Osteoblast (primary cell): ENCODE measurements around the gene CABLES1. TPM values are rescaled to one million over a fixed set of nuclear protein-coding genes. Genes with fewer than 3 reads are reported as not detected.

Source experiments
- DNase-seq: peaks from one replicate; pipeline ENCODE4 v3.0.0; 2011; ENCODE audit warnings: low spot score, mixed read lengths; ENCODE audit not compliant: insufficient read length; ENCODE audit errors: missing footprints
- H2AFZ ChIP-seq: 2 replicates; pipeline ENCODE4 v1.6.0; 2011; ENCODE audit warnings: mild to moderate bottlenecking, low read length
- H3K27ac ChIP-seq: 2 replicates; pipeline ENCODE4 v1.5.1; 2011; ENCODE audit warnings: mild to moderate bottlenecking, low read depth, low read length, moderate library complexity
- H3K27me3 ChIP-seq: 2 replicates; pipeline ENCODE4 v1.6.0; 2012; ENCODE audit warnings: mild to moderate bottlenecking, control low read depth, inconsistent platforms, low read length, moderate library complexity; ENCODE audit not compliant: insufficient read depth
- H3K36me3 ChIP-seq: 2 replicates; pipeline ENCODE4 v1.5.1; 2011; ENCODE audit warnings: mild to moderate bottlenecking, low read length, control low read depth, moderate library complexity; ENCODE audit not compliant: insufficient read depth
- H3K4me1 ChIP-seq: 2 replicates; pipeline ENCODE4 v1.5.1; 2011; ENCODE audit warnings: mild to moderate bottlenecking, low read length, control low read depth, moderate library complexity; ENCODE audit not compliant: insufficient read depth
- H3K4me2 ChIP-seq: 2 replicates; pipeline ENCODE4 v1.6.0; 2011; ENCODE audit warnings: mild to moderate bottlenecking, low read length; ENCODE audit not compliant: insufficient read depth
- H3K4me3 ChIP-seq: fragments of 200-600 bp; sonication (generic); 3 replicates; pipeline ENCODE4 v1.5.1; 2012; ENCODE audit warnings: mild to moderate bottlenecking, low read length, inconsistent platforms; ENCODE audit not compliant: insufficient read depth
- H3K79me2 ChIP-seq: 2 replicates; pipeline ENCODE4 v1.6.0; 2012; ENCODE audit warnings: mild to moderate bottlenecking, low read length, control low read depth, inconsistent platforms; ENCODE audit not compliant: insufficient read depth
- H3K9me3 ChIP-seq: 2 replicates; pipeline ENCODE4 v1.5.1; 2011; ENCODE audit warnings: low read depth, low read length, control low read depth
- H4K20me1 ChIP-seq: 2 replicates; pipeline ENCODE4 v1.6.0; 2012; ENCODE audit warnings: mild to moderate bottlenecking, low read length, control low read depth; ENCODE audit not compliant: insufficient read depth
- CTCF ChIP-seq: IDR thresholded peaks from 2 replicates; pipeline ENCODE4 v1.5.1; 2011; ENCODE audit warnings: mild to moderate bottlenecking, low read depth, low read length, moderate library complexity; ENCODE audit errors: extremely low read depth
- total RNA-seq: library from RNA; depleted of rRNA; stranded (reverse); fragments of >200 nt; gene quantifications from 2 replicates; pipeline ENCODE4 v1.2.3, GENCODE V29; 2012

Gene CABLES1
- total RNA-seq, 1 donor: 13.0 TPM

GRCh38 chr18:23253630-23254029 is 118.3 kb downstream of the CABLES1 start:
- DNase-seq: no peak
- Histone ChIP-seq H3K27ac (no peak overlapping the region), H3K36me3 (peaks cover 23% of the 10 kb centered on the region)

GRCh38 chr18:23257137-23257536 is 121.9 kb downstream of the CABLES1 start:
- no peak overlapping the region for H3K4me3 ChIP-seq
- H3K27ac ChIP-seq: no peak overlapping the region
- H3K36me3 ChIP-seq: peaks cover 23% of the 10 kb centered on the region
- no peaks in the 10 kb centered on the region for H3K27me3 ChIP-seq
- no peak for DNase-seq
- no peak overlapping the region for H2AFZ ChIP-seq
- TF ChIP-seq CTCF: no peak
- no peaks in the 10 kb centered on the region for H3K9me3 ChIP-seq
- H3K79me2 ChIP-seq: no peaks in the 10 kb centered on the region
- no peaks in the 10 kb centered on the region for H4K20me1 ChIP-seq
- H3K4me1 ChIP-seq: peaks cover 34% of the 10 kb centered on the region
- H3K4me2 ChIP-seq: no peak overlapping the region

More at GRCh38 chr18:23253630-23254029, 118.3 kb downstream of the CABLES1 start:
- no peak for TF ChIP-seq CTCF
- H4K20me1 ChIP-seq: no peaks in the 10 kb centered on the region
- peaks cover 21% of the 10 kb centered on the region for H3K4me1 ChIP-seq
- H3K4me3 ChIP-seq: no peak overlapping the region
- H3K27me3 ChIP-seq: no peaks in the 10 kb centered on the region
- H3K79me2 ChIP-seq: no peaks in the 10 kb centered on the region
- no peaks in the 10 kb centered on the region for H3K9me3 ChIP-seq
- no peak overlapping the region for H3K4me2 ChIP-seq
- H2AFZ ChIP-seq: no peak overlapping the region

GRCh38 chr18:23257686-23258565 is 122.6 kb downstream of the CABLES1 start:
- peak overlapping the region; percentile 29 for H3K27ac ChIP-seq

More at GRCh38 chr18:23257686-23258565, 122.6 kb downstream of the CABLES1 start:
- peaks cover 34% of the 10 kb centered on the region for H3K4me1 ChIP-seq
- no peak overlapping the region for H2AFZ ChIP-seq
- H3K4me2 ChIP-seq: no peak overlapping the region
- H3K4me3 ChIP-seq: no peak overlapping the region
- no peaks in the 10 kb centered on the region for H3K9me3 ChIP-seq
- H3K27me3 ChIP-seq: no peaks in the 10 kb centered on the region
- peaks cover 19% of the 10 kb centered on the region for H3K36me3 ChIP-seq
- no peaks in the 10 kb centered on the region for H4K20me1 ChIP-seq
- peak; percentile 86 for DNase-seq
- no peak for TF ChIP-seq CTCF
- H3K79me2 ChIP-seq: no peaks in the 10 kb centered on the region
